WI38 (cell line): ENCODE data around the gene VMP1.

Experiments used
- H3K4me3 ChIP-seq: 2 replicates; pipeline ENCODE4 v1.5.1; 2011; ENCODE audit warnings: low read depth, mild to moderate bottlenecking, control low read depth, low read length
- TF ChIP-seq, protein P1 (sequence below): IDR thresholded peaks from 2 replicates; pipeline ENCODE4 v1.5.1; 2012; ENCODE audit warnings: low read depth, mild to moderate bottlenecking, control low read depth, low read length

VMP1 gene

DNA sequence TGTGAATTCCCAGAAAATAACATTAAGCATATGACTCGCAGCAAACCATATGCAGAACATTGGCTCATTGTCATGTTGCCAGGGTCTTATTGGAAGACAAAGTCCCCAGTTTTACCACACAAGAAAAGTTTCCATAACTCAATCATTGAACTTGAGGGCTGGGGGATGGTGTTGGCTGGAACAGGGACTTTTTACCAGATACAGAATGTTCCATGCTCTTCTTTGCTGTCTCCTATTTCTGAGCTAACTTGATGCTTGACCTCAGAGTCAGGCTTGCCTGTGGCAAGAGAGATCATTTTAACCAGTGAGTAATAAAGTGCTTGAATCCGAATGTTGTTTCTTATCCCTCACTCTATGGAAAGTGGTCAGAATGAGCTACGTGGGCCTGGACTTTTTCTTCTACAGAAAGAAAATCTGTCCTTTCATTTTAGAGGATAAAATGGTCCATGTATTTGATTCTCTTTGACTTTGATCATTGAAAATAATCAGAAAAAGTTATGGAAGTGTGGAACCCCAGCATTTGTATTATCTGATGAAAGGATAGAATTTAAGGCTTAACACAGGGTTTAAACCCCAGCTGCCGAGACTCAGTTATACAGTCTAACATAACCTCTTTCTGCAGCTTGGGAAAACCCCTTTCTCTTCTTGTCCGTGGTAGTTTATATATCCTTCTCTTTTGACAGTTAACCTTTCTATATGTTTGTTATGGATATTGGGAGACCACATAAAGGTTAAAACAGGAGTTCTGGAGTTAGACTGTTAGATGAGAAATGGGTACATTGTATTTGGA is 118.3 kb downstream of the VMP1 start:
- H3K4me3 ChIP-seq = no peak overlapping the region
- TF ChIP-seq, protein P1, sequence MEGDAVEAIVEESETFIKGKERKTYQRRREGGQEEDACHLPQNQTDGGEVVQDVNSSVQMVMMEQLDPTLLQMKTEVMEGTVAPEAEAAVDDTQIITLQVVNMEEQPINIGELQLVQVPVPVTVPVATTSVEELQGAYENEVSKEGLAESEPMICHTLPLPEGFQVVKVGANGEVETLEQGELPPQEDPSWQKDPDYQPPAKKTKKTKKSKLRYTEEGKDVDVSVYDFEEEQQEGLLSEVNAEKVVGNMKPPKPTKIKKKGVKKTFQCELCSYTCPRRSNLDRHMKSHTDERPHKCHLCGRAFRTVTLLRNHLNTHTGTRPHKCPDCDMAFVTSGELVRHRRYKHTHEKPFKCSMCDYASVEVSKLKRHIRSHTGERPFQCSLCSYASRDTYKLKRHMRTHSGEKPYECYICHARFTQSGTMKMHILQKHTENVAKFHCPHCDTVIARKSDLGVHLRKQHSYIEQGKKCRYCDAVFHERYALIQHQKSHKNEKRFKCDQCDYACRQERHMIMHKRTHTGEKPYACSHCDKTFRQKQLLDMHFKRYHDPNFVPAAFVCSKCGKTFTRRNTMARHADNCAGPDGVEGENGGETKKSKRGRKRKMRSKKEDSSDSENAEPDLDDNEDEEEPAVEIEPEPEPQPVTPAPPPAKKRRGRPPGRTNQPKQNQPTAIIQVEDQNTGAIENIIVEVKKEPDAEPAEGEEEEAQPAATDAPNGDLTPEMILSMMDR = no peak

DNA sequence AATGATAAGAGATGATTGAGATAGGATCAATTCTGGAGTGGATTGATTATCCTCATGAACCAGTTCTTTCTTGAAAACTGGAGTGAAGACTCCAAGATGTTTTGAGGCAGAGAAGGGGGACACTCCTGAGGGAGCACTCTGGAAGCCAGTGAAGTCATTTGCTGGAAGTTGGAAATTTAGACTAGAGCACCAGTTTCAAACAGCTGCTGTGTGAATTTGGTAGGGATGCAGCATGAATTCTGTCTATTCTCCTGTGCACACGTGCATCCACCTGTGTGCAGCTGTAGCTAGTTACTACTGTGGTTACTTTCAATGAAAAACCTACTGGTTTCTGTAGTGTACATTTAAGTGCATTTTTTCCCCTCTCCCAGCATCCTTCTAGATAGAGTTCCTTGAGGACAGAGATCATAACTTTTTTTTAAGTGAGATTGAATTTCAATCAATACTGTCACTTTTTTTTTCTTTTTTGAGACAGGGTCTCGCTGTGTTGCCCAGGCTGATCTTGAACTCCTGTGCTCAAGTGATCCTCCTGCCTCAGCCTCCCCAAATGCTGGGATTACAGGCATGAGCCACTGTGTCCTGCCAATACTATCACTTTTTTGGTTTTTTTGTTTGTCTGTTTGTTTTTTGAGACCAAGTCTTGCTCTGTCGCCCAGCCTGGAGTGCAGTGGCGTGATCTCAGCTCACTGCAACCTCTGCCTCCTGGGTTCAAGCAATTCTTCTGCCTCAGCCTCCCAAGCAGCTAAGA is 119.4 kb downstream of the VMP1 start:
- TF ChIP-seq, protein P1 = no peak
- H3K4me3 ChIP-seq = no peak overlapping the region

DNA sequence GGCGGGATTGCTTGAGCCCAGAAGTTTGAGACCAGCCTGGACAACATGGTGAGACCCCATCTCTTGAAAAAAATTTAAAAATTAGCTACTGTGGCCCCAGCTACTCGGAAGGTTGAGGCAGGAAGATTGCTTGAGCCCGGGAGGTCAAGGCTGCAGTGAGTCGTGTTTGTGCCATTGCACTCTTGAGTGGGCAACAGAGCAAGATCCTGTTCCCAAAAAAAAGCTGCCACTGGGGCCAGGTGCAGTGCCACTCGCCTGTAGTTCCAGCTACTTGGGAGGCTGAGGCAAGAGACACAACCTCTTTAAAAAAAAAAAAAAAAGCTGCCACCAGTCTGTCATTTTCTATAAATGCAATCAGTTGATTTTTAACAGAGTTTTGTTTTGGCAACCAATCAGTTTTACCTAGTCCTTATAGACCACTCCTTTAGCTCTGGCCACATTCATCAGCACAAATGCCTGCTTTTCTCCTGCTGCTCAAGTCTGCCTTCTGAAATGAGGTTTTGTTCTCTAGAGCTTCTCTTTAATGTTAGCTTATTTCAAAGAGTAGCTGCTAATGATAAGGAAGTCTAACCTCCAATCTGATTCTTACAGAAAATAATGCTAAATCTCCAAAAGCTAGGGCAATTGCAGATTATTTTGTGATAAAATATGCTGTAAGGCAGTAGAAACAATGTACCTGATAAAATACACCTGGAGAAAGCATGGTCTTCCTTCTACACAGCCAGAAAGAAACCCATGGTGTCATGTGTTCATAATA is 120.4 kb downstream of the VMP1 start:
- TF ChIP-seq, protein P1 = no peak
- H3K4me3 ChIP-seq = no peak overlapping the region

DNA sequence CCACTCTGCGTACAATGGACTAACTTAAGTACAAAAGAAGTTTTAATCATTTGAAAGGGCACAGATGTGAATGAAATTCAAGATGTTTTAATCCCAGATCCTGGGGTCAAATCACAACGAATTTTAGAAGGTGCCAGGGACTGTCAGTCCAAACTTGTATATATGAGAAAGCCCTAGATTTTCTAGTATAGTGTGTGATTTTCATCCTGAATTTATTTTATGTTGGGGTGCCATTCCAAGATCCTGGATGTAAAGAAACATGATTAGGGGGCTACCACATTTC is 121.0 kb downstream of the VMP1 start:
- TF ChIP-seq, protein P1 = no peak
- H3K4me3 ChIP-seq = no peak overlapping the region

DNA sequence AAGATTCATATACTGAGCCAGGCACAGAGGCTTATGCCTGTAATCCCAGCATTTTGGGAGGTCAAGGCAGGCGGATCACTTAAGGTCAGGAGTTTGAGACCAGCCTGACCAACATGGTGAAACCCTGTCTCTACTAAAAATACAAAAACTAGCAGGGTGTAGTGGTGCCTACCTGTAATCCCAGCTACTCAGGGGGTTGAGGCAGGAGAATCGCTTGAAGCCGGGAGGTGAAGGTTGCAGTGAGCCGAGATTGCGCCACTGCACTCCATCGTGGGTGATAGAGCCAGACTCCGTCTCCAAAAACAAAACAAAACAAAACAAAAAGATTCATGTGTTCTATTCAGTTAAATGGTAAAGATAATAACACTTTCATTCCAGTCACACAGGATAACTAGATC is 121.4 kb downstream of the VMP1 start:
- peak overlapping the region; percentile 47 for H3K4me3 ChIP-seq

DNA sequence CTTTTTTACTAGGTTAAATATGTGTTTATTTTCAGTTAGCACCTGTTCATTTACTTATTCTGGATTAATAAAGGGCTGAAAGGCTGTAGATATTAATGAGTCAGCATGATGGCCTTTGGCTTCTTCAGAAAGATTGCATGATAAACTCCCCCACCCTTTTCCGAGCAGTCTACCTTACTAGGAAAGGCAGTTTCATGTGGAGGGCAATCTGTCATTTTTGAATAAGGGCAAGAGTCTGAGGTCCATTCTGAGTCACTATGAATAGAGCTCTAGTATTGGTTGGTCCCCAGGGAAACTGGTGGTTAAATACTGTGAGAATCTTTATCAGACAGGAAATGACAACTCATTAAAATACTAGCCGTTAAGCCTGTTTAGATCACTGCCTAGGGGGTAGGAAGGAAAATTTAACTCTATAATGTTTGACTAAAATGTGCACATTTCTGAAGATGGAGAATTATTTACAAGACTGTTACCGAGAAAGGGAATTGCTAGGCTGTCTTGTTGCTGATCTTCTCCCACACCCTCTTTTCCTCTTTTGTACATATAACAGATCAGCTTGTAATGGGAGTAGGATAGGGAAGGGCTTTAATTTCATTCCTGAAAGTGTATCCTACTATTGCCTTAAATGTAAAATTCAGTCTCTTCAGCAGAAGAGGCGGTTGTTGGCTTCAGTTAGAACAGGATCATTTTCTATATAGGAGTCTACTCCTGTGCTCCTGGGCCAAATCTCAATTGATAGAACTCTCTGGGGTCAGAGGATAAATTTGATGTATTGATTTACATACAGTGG is 122.0 kb downstream of the VMP1 start:
- H3K4me3 ChIP-seq = peak overlapping the region; percentile 47
- TF ChIP-seq, protein P1 = no peak

DNA sequence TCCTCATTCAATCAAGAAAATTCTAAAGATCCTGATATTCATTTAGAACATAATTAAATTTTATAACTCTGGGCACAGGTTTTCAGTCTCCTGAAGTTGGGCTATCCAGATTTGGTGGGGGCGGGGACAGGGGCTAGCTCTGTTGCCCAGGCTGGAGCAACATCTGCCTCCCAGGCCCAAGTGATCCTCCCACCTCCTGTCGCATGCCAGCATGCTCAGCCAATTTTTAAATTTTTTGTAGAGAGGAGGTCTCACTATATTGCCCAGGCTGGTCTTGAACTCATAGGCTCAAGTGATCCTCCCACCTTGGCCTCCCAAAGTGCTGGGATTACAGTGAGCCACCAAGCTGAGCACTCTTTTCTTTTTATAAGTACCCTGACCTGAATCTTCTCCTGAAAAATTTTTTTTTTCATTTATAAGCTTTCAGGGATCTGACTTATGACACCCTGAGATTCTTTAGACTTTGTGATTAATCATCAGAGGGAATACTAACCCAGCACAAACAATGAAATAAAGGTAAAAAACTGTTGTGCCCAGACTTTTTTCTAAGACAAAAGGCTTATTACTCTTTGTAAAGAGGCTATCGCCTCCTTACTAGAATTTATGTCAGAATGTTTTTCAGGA is 122.7 kb downstream of the VMP1 start:
- TF ChIP-seq, protein P1 = no peak
- H3K4me3 ChIP-seq = no peak overlapping the region; the same call in 1 of the 2 replicates
